ENCODE data around the gene CYB5R4.

CYB5R4 gene

GRCh38 chr6:83984411-83984810 is 124.9 kb downstream of the CYB5R4 start:
- DNase-seq (ENCODE audit: low read depth in 2 of 2) = no peak

GRCh38 chr6:83985308-83985713 is 125.8 kb downstream of the CYB5R4 start:
- DNase-seq (ENCODE audit: low read depth in 2 of 2) = no peak

GRCh38 chr6:83985715-83986114 is 126.2 kb downstream of the CYB5R4 start:
- DNase-seq (ENCODE audit: low read depth in 2 of 2) = no peak

GRCh38 chr6:83998021-83998584 is 138.6 kb downstream of the CYB5R4 start:
- no peak for DNase-seq (ENCODE audit: low read depth in 2 of 2)

- no peak for DNase-seq (ENCODE audit: low read depth in 2 of 2)
Measured at GRCh38 chr6:84001119-84001518, 141.6 kb downstream of the CYB5R4 start.

GRCh38 chr6:84002226-84002625 is 142.7 kb downstream of the CYB5R4 start:
- DNase-seq (ENCODE audit: low read depth in 2 of 2) = no peak

- DNase-seq (ENCODE audit: low read depth in 2 of 2) = no peak
Measured at GRCh38 chr6:84003131-84003530, 143.6 kb downstream of the CYB5R4 start.

GRCh38 chr6:84003654-84004053 is 144.2 kb downstream of the CYB5R4 start:
- no peak for DNase-seq (ENCODE audit: low read depth in 2 of 2)

GRCh38 chr6:84007871-84008270 is 148.4 kb downstream of the CYB5R4 start:
- no peak for DNase-seq (ENCODE audit: low read depth in 2 of 2)

GRCh38 chr6:84013354-84013753 is 153.9 kb downstream of the CYB5R4 start:
- no peak for DNase-seq (ENCODE audit: low read depth in 2 of 2)

GRCh38 chr6:84013931-84014330 is 154.4 kb downstream of the CYB5R4 start:
- DNase-seq (ENCODE audit: low read depth in 2 of 2) = no peak

- no peak for DNase-seq (ENCODE audit: low read depth in 2 of 2)
Measured at GRCh38 chr6:84016029-84016428, 156.5 kb downstream of the CYB5R4 start.
